Neural cell (in vitro differentiated cells): Measurements from ENCODE around the gene WDR13.

Experiments used
- MXI1 ChIP-seq: fragments of 450-650 bp; conservative IDR thresholded peaks from 2 replicates; pipeline ENCODE4 v1.6.1; 2014; ENCODE audit warnings: antibody characterized with exemption, mild to moderate bottlenecking; ENCODE audit not compliant: poor library complexity, severe bottlenecking
- POLR2AphosphoS5 ChIP-seq: IDR thresholded peaks from 2 replicates; pipeline ENCODE4 v1.6.1; 2012
- TF ChIP-seq, protein P1 (sequence below): fragments of 450-650 bp; IDR thresholded peaks from 2 replicates; pipeline ENCODE4 v1.5.1; 2014; ENCODE audit warnings: antibody characterized with exemption, mild to moderate bottlenecking, moderate library complexity; ENCODE audit not compliant: poor library complexity, severe bottlenecking

DNA sequence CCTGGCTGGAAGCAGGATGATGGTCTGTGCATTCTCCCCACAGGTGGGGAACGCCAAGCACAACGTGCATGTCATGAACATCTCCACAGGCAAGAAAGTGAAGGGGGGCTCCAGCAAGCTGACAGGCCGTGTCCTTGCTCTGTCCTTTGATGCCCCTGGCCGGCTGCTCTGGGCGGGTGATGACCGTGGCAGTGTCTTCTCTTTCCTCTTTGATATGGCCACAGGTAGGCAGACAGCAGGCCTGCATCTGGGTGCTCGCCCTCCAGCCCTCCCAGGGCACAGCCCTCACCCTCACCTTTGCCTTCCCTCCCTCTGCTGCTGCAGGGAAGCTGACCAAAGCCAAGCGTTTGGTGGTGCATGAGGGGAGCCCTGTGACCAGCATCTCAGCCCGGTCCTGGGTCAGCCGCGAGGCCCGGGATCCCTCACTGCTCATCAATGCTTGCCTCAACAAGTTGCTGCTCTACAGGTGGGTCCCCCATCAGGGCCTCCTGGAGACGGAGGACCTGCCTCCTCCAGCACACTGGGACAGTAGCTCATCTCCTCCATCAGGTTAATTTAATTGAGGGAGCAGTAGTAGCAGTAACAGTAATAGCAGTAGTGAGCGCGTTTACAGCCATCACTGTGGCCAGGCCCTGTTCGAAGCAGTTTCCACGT lies 4.6 kb downstream of the WDR13 start:
- TF ChIP-seq POLR2AphosphoS5 = no peak
- TF ChIP-seq, protein P1, sequence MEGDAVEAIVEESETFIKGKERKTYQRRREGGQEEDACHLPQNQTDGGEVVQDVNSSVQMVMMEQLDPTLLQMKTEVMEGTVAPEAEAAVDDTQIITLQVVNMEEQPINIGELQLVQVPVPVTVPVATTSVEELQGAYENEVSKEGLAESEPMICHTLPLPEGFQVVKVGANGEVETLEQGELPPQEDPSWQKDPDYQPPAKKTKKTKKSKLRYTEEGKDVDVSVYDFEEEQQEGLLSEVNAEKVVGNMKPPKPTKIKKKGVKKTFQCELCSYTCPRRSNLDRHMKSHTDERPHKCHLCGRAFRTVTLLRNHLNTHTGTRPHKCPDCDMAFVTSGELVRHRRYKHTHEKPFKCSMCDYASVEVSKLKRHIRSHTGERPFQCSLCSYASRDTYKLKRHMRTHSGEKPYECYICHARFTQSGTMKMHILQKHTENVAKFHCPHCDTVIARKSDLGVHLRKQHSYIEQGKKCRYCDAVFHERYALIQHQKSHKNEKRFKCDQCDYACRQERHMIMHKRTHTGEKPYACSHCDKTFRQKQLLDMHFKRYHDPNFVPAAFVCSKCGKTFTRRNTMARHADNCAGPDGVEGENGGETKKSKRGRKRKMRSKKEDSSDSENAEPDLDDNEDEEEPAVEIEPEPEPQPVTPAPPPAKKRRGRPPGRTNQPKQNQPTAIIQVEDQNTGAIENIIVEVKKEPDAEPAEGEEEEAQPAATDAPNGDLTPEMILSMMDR = no peak
- no peak for TF ChIP-seq MXI1
